Naive thymus-derived CD8-positive, alpha-beta T cell (primary cell): Measurements from ENCODE around the gene DHRS12. TPM values are rescaled to one million over a fixed set of nuclear protein-coding genes. Genes with fewer than 3 reads are reported as not detected.

ENCODE experiments used
- ATAC-seq, 2 donors: fragments of 150-1000 bp; cut with Tn5 transposase in 1 of 2; sonication (Bioruptor Pico), chemical (Tn5 transposase) in 1 of 2; 1 replicate in 1 of 2; 2 replicates in 1 of 2; pipeline ENCODE4 v1.10.0; 2021; ENCODE audit warnings: mild to moderate bottlenecking in 2 of 2, moderate library complexity in 2 of 2
- POLR2A ChIA-PET: fragments of 350-600 bp; sonication (Branson Sonifier 250); formaldehyde crosslinking; loops from one replicate; lab custom pipeline; 2021; ENCODE audit warnings: antibody characterized with exemption; lab: Charles Lee
- DNase-seq, 10 donors: peaks; one replicate each; pipeline versions ENCODE4 v3.0.0 to v3.0.0-alpha.2; 2020 to 2022
- H3K27ac Mint-ChIP-seq, 10 donors: one replicate each; pipeline ENCODE4 v1.8.0; 2020 to 2022; ENCODE audit warnings: mild to moderate bottlenecking in 10 of 10, mixed read lengths in 10 of 10, moderate library complexity in 4 of 10, inconsistent platforms in 1 of 10
- H3K27me3 Mint-ChIP-seq, 5 donors: one replicate each; pipeline ENCODE4 v1.8.0; 2021 to 2022; ENCODE audit warnings: mixed read lengths in 5 of 5
- H3K36me3 Mint-ChIP-seq, 3 donors: one replicate each; pipeline ENCODE4 v1.8.0; 2020 to 2022; ENCODE audit warnings: mixed read lengths in 3 of 3, mild to moderate bottlenecking in 2 of 3, inconsistent platforms in 1 of 3
- H3K4me1 Mint-ChIP-seq, 4 donors: one replicate each; pipeline ENCODE4 v1.8.0; 2021 to 2022; ENCODE audit warnings: mixed read lengths in 4 of 4
- H3K4me3 Mint-ChIP-seq, 10 donors: one replicate each; pipeline ENCODE4 v1.8.0; 2020 to 2022; ENCODE audit warnings: mild to moderate bottlenecking in 10 of 10, mixed read lengths in 10 of 10, moderate library complexity in 6 of 10, inconsistent platforms in 1 of 10
- H3K9me3 Mint-ChIP-seq, 9 donors: one replicate each; pipeline ENCODE4 v1.8.0; 2020 to 2022; ENCODE audit warnings: mixed read lengths in 9 of 9, mild to moderate bottlenecking in 3 of 9, inconsistent platforms in 1 of 9, moderate library complexity in 1 of 9
- polyA plus RNA-seq, 3 donors: library from polyadenylated mRNA; unstranded; fragments of 300-500 nt; fragmentation: Illumina TruSeq; gene quantifications; one replicate each; pipeline ENCODE4 v1.2.3, GENCODE V29; 2021
- total RNA-seq, 8 experiments: library from RNA in 2 of 8; stranded (reverse) in 2 of 8; gene quantifications; one replicate each; pipeline ENCODE4 v1.2.3 and lab custom pipeline; 2021 to 2026

The DHRS12 gene
- total and polyA plus RNA-seq, 5 experiments from 2014 or later: 22.1 to 33.2 (median 24.2) TPM

GRCh38 chr13:51838240-51838846 is 34.4 kb upstream of the DHRS12 start:
- Mint-ChIP-seq H3K4me1 (peaks cover 6 to 28% (median 13%) of the 10 kb centered on the region in 4 donors), H3K4me3 (no peak overlapping the region), H3K27me3 (peaks cover 0 to 2% (median 0%) of the 10 kb centered on the region in 5 donors), H3K9me3 (no peaks in the 10 kb centered on the region), H3K27ac (no peak overlapping the region), H3K36me3 (no peaks in the 10 kb centered on the region)
- ATAC-seq: no peak
- POLR2A ChIA-PET: no interaction called here
- no peak for DNase-seq

- Mint-ChIP-seq H3K27me3 (peaks cover 0 to 2% (median 0%) of the 10 kb centered on the region in 5 donors), H3K4me1 (peaks cover 19 to 41% (median 24%) of the 10 kb centered on the region in 4 donors), H3K4me3 (no peak overlapping the region), H3K27ac (peak overlapping the region in 2 of 10 donors; percentile 2 to 4), H3K9me3 (no peaks in the 10 kb centered on the region), H3K36me3 (no peaks in the 10 kb centered on the region)
- POLR2A ChIA-PET: interaction anchor here (1.0 kb wide), 1 partner anchor 21 kb away, joined by 6 read pairs; no protein-coding TSS in a partner anchor
- ATAC-seq: no peak
- no peak for DNase-seq
Observed at GRCh38 chr13:51837016-51837415, 33.1 kb upstream of the DHRS12 start.

- ATAC-seq (no peak), DNase-seq (no peak)
- no peaks in the 10 kb centered on the region for H3K27me3 Mint-ChIP-seq
- H3K4me3 Mint-ChIP-seq: peak overlapping the region in 1 of 10 donors; percentile 30
- H3K9me3 Mint-ChIP-seq: no peaks in the 10 kb centered on the region
- POLR2A ChIA-PET: interaction anchor here (0.7 to 6.0 kb wide), 4 partner anchors 10 to 250 kb away, joined by 3 to 72 read pairs (median 4); partner anchors contain the start of gene DHRS12
- H3K27ac Mint-ChIP-seq: peak overlapping the region in 3 of 10 donors; percentile 31 to 82 (median 41)
- peaks cover 27 to 63% (median 42%) of the 10 kb centered on the region in 4 donors for H3K4me1 Mint-ChIP-seq
- H3K36me3 Mint-ChIP-seq: no peaks in the 10 kb centered on the region
Observed at GRCh38 chr13:51834581-51835171, 30.7 kb upstream of the DHRS12 start.

- POLR2A ChIA-PET: interaction anchor here (1.0 to 6.0 kb wide), 2 partner anchors 20 to 30 kb away, joined by 4 to 72 read pairs; partner anchors contain the start of gene DHRS12
- ATAC-seq (no peak), DNase-seq (no peak)
- Mint-ChIP-seq H3K4me1 (peaks cover 31 to 70% (median 49%) of the 10 kb centered on the region in 4 donors), H3K9me3 (no peaks in the 10 kb centered on the region), H3K36me3 (no peaks in the 10 kb centered on the region), H3K27ac (peak overlapping the region in 4 of 10 donors; percentile 9 to 82 (median 68)), H3K27me3 (no peaks in the 10 kb centered on the region), H3K4me3 (peak overlapping the region in 4 of 10 donors; percentile 8 to 36 (median 28))
Observed at GRCh38 chr13:51833980-51834379, 30.0 kb upstream of the DHRS12 start.

GRCh38 chr13:51832471-51833152 is 28.6 kb upstream of the DHRS12 start:
- Mint-ChIP-seq H3K36me3 (no peaks in the 10 kb centered on the region), H3K27me3 (no peaks in the 10 kb centered on the region), H3K27ac (peak overlapping the region; percentile 3 to 91 (median 86)), H3K4me1 (peaks cover 42 to 84% (median 63%) of the 10 kb centered on the region in 4 donors), H3K4me3 (peak overlapping the region in 7 of 10 donors; percentile 46 to 73 (median 56)), H3K9me3 (no peaks in the 10 kb centered on the region)
- DNase-seq (peak in 9 of 10 donors; percentile 51 to 84 (median 66)), ATAC-seq (peak; percentile 97 to 98)
- POLR2A ChIA-PET: interaction anchor here (1.2 to 6.1 kb wide), 5 partner anchors 12 to 383 kb away, joined by 3 to 92 read pairs (median 11); no protein-coding TSS in a partner anchor

GRCh38 chr13:51831519-51831918 is 27.6 kb upstream of the DHRS12 start:
- no peaks in the 10 kb centered on the region for H3K36me3 Mint-ChIP-seq
- POLR2A ChIA-PET: interaction anchor here (1.0 to 6.1 kb wide), 7 partner anchors 11 to 381 kb away, joined by 3 to 92 read pairs (median 4); partner anchors contain the start of gene INTS6
- H3K4me1 Mint-ChIP-seq: peaks cover 49 to 85% (median 72%) of the 10 kb centered on the region in 4 donors
- H3K27me3 Mint-ChIP-seq: no peaks in the 10 kb centered on the region
- no peak for ATAC-seq
- H3K4me3 Mint-ChIP-seq: peak overlapping the region in 1 of 10 donors; percentile 42
- no peak for DNase-seq
- H3K27ac Mint-ChIP-seq: peak overlapping the region in 8 of 10 donors; percentile 14 to 89 (median 50)
- H3K9me3 Mint-ChIP-seq: no peaks in the 10 kb centered on the region

- Mint-ChIP-seq H3K36me3 (no peaks in the 10 kb centered on the region), H3K9me3 (no peaks in the 10 kb centered on the region), H3K27me3 (no peaks in the 10 kb centered on the region), H3K27ac (peak overlapping the region; percentile 73 to 99 (median 94)), H3K4me3 (peak overlapping the region in 8 of 10 donors; percentile 27 to 98 (median 63)), H3K4me1 (peaks cover 56 to 95% (median 86%) of the 10 kb centered on the region in 4 donors)
- POLR2A ChIA-PET: interaction anchor here (0.6 to 12.8 kb wide), 6 partner anchors 9 to 483 kb away, joined by 3 to 173 read pairs (median 54); partner anchors contain the start of genes DHRS12 and INTS6
- ATAC-seq (no peak), DNase-seq (no peak)
Observed at GRCh38 chr13:51829568-51829899, 25.6 kb upstream of the DHRS12 start.

- H3K36me3 Mint-ChIP-seq: peaks cover 0 to 5% (median 4%) of the 10 kb centered on the region in 3 donors
- no peaks in the 10 kb centered on the region for H3K27me3 Mint-ChIP-seq
- H3K27ac Mint-ChIP-seq: peak overlapping the region; percentile 73 to 99 (median 96)
- no peaks in the 10 kb centered on the region for H3K9me3 Mint-ChIP-seq
- ATAC-seq: no peak
- no peak for DNase-seq
- POLR2A ChIA-PET: interaction anchor here (0.6 to 12.8 kb wide), 7 partner anchors 9 to 482 kb away, joined by 3 to 173 read pairs (median 33); partner anchors contain the start of genes DHRS12 and INTS6
- H3K4me3 Mint-ChIP-seq: peak overlapping the region in 8 of 10 donors; percentile 26 to 98 (median 66)
- H3K4me1 Mint-ChIP-seq: peaks cover 56 to 90% (median 83%) of the 10 kb centered on the region in 4 donors
Observed at GRCh38 chr13:51828730-51829567, 25.0 kb upstream of the DHRS12 start.

GRCh38 chr13:51827254-51827653 is 23.3 kb upstream of the DHRS12 start:
- no peaks in the 10 kb centered on the region for H3K27me3 Mint-ChIP-seq
- H3K36me3 Mint-ChIP-seq: peaks cover 0 to 7% (median 5%) of the 10 kb centered on the region in 3 donors
- peak overlapping the region; percentile 87 to 99 (median 97) for H3K4me3 Mint-ChIP-seq
- H3K27ac Mint-ChIP-seq: peak overlapping the region; percentile 94 to 99 (median 96)
- H3K9me3 Mint-ChIP-seq: no peaks in the 10 kb centered on the region
- POLR2A ChIA-PET: interaction anchor here (4.0 to 12.8 kb wide), 4 partner anchors 12 to 374 kb away, joined by 33 to 173 read pairs (median 105); partner anchors contain the start of genes DHRS12 and INTS6
- H3K4me1 Mint-ChIP-seq: peaks cover 49 to 89% (median 75%) of the 10 kb centered on the region in 4 donors
- DNase-seq (no peak), ATAC-seq (no peak)

- peak overlapping the region; percentile 94 to 99 (median 96) for H3K27ac Mint-ChIP-seq
- no peaks in the 10 kb centered on the region for H3K27me3 Mint-ChIP-seq
- no peak for ATAC-seq
- POLR2A ChIA-PET: interaction anchor here (0.5 to 12.8 kb wide), 8 partner anchors 8 to 373 kb away, joined by 3 to 173 read pairs (median 21); partner anchors contain the start of genes ALG11, DHRS12 and INTS6
- H3K4me3 Mint-ChIP-seq: peak overlapping the region; percentile 87 to 99 (median 97)
- peaks cover 0 to 11% (median 5%) of the 10 kb centered on the region in 3 donors for H3K36me3 Mint-ChIP-seq
- H3K4me1 Mint-ChIP-seq: peaks cover 47 to 91% (median 73%) of the 10 kb centered on the region in 4 donors
- no peaks in the 10 kb centered on the region for H3K9me3 Mint-ChIP-seq
- peak in 2 of 10 donors; percentile 30 to 37 for DNase-seq
Observed at GRCh38 chr13:51826606-51827005, 22.6 kb upstream of the DHRS12 start.

GRCh38 chr13:51825681-51826254 is 21.8 kb upstream of the DHRS12 start:
- POLR2A ChIA-PET: interaction anchor here (0.6 to 12.8 kb wide), 11 partner anchors 10 to 372 kb away, joined by 3 to 173 read pairs (median 5); partner anchors contain the start of genes ALG11, DHRS12, INTS6 and TMEM272
- H3K36me3 Mint-ChIP-seq: peaks cover 4 to 11% (median 5%) of the 10 kb centered on the region in 3 donors
- DNase-seq: no peak

More at GRCh38 chr13:51825681-51826254, 21.8 kb upstream of the DHRS12 start:
- no peaks in the 10 kb centered on the region for H3K9me3 Mint-ChIP-seq
- no peaks in the 10 kb centered on the region for H3K27me3 Mint-ChIP-seq
- no peak for ATAC-seq
- peak overlapping the region; percentile 87 to 99 (median 97) for H3K4me3 Mint-ChIP-seq
- H3K27ac Mint-ChIP-seq: peak overlapping the region; percentile 94 to 99 (median 96)
- peaks cover 52 to 98% (median 74%) of the 10 kb centered on the region in 4 donors for H3K4me1 Mint-ChIP-seq
